ENCODE results near the gene UNC13C.

GRCh38 chr15:54109014-54109413 is 130.8 kb downstream of the UNC13C start:
- TF ChIP-seq EZH2 (IDR thresholded peaks at IDR 0.05; ENCODE audit: insufficient read depth, poor library complexity, severe bottlenecking) (no peak), EZH2phosphoT487 (IDR thresholded peaks at IDR 0.05; ENCODE audit: insufficient read depth, low read depth) (no peak)
